Stomach (tissue), 4 donors: ENCODE measurements around the gene FAM111A.

ENCODE experiments used
- EP300 ChIP-seq: sonication (generic); formaldehyde crosslinking; IDR thresholded peaks from one replicate; pipeline ENCODE4 v1.6.1; 2017; ENCODE audit warnings: antibody characterized with exemption
- POLR2A ChIP-seq, 4 donors: fragments of 450-650 bp; IDR thresholded peaks; one replicate each; pipeline ENCODE4 v1.6.1; 2016; ENCODE audit warnings: antibody characterized with exemption in 4 of 4, control low read depth in 2 of 4, mild to moderate bottlenecking in 1 of 4, moderate library complexity in 1 of 4
- POLR2AphosphoS5 ChIP-seq, 3 donors: sonication (generic); formaldehyde crosslinking; IDR thresholded peaks; one replicate each; pipeline ENCODE4 v1.6.1; 2016; ENCODE audit warnings: antibody characterized with exemption in 3 of 3
- TF ChIP-seq, protein P1 (sequence below), 7 experiments: fragments of 450-650 bp in 4 of 7; fragments of 200-600 bp in 3 of 7; sonication (generic) in 3 of 7; IDR thresholded peaks; one replicate each; pipeline ENCODE4 v1.5.1; 2016 to 2019; ENCODE audit warnings: antibody characterized with exemption in 7 of 7, control low read depth in 2 of 7, mild to moderate bottlenecking in 1 of 7

GRCh38 chr11:59144096-59144495 lies 1.4 kb downstream of the FAM111A start:
- TF ChIP-seq, protein P1, sequence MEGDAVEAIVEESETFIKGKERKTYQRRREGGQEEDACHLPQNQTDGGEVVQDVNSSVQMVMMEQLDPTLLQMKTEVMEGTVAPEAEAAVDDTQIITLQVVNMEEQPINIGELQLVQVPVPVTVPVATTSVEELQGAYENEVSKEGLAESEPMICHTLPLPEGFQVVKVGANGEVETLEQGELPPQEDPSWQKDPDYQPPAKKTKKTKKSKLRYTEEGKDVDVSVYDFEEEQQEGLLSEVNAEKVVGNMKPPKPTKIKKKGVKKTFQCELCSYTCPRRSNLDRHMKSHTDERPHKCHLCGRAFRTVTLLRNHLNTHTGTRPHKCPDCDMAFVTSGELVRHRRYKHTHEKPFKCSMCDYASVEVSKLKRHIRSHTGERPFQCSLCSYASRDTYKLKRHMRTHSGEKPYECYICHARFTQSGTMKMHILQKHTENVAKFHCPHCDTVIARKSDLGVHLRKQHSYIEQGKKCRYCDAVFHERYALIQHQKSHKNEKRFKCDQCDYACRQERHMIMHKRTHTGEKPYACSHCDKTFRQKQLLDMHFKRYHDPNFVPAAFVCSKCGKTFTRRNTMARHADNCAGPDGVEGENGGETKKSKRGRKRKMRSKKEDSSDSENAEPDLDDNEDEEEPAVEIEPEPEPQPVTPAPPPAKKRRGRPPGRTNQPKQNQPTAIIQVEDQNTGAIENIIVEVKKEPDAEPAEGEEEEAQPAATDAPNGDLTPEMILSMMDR (IDR thresholded peaks at IDR 0.05), result no peak
- no peak for TF ChIP-seq EP300
- no peak for TF ChIP-seq POLR2A (IDR thresholded peaks at IDR 0.05)
- TF ChIP-seq POLR2AphosphoS5 (IDR thresholded peaks at IDR 0.05), result no peak
